GM18858 (cell line): ENCODE results near the gene PP2D1.
"Not testable (repeated sequence)": the region's sequence is repeated elsewhere in the genome, so short reads cannot be mapped to it uniquely, and the experiment has no call there.

Experiments
- ATAC-seq: cut with Tn5 transposase; IDR thresholded peaks from one replicate; pipeline ENCODE4 v1.9.1; 2021; ENCODE audit not compliant: unreplicated experiment

PP2D1 gene

DNA sequence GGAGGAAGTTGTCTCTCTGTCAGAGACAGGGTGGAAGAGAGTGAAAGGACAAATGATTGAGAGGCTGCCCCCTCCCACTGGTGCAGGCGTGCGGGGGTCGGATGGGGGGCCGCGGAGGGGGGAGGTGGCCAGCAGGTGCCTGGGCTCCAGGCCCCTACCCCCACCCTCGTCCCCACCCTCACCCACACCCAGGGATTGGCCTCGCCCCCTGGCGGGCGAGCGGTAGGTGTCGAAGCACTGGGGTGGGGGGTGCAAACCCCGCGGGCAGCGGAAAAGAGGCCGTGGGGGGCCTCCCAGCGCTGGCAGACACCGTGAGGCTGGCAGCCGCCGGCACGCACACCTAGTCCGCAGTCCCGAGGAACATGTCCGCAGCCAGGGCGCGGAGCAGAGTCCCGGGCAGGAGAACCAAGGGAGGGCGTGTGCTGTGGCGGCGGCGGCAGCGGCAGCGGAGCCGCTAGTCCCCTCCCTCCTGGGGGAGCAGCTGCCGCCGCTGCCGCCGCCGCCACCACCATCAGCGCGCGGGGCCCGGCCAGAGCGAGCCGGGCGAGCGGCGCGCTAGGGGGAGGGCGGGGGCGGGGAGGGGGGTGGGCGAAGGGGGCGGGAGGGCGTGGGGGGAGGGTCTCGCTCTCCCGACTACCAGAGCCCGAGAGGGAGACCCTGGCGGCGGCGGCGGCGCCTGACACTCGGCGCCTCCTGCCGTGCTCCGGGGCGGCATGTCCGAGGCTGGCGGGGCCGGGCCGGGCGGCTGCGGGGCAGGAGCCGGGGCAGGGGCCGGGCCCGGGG, 27.9 kb upstream of the PP2D1 start, which contains the start of gene KAT2B:
Gene KAT2B (plus strand): TSS at position 682 of the 783 bp plus-strand sequence. CDS start 32 bp downstream, at position 714.
- ATAC-seq, result peak; percentile 48

DNA sequence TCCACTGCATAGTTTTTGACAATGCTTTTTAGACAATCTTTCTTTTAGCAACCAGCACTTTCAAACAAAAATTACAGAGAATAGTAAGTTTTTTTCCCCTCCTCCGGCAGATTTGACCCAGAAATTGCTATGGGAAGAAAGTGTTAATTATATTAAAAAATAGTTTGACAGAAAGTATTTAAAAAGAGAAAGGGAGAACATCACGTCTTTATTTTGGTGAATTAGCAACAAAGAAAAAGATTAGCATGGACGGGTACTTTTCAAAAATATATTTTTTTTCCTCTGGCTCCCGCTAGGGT, 27.4 kb upstream of the PP2D1 start:
- ATAC-seq, result no peak

DNA sequence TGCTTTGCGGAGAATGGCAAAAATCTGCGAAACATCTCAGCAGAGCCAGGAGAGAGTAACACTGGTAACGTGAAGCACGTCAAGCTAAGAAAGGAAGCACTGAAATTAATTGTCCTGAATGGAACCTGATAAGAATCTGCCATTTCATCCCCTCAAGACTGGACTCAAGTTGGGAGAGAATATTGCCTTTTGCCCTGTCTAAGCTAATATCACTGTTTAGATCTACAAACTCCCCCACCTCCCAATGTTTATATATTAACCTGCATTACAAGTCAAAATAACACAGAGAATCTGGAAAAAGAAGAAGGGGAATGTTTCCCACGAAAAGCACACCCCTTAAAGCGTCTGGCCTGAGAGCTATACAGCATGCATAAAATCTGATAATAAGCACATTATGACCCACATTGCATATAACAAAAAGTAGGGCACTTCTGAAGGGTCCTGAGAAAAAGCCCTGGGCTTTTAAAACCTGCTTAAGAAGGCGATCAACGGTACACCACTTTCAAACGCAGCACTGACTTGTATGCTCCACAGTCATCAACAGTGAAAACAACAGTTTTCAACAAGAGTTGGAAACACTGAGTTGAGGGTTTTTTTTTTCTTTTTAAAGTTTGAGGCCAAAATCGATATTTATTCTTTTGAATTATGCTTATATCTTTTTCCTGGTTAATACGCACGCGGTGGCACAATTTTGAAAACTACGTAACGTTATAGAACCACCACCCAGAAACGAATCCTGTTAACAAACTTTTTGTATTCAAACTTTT, 26.8 kb upstream of the PP2D1 start:
- ATAC-seq, result no peak

DNA sequence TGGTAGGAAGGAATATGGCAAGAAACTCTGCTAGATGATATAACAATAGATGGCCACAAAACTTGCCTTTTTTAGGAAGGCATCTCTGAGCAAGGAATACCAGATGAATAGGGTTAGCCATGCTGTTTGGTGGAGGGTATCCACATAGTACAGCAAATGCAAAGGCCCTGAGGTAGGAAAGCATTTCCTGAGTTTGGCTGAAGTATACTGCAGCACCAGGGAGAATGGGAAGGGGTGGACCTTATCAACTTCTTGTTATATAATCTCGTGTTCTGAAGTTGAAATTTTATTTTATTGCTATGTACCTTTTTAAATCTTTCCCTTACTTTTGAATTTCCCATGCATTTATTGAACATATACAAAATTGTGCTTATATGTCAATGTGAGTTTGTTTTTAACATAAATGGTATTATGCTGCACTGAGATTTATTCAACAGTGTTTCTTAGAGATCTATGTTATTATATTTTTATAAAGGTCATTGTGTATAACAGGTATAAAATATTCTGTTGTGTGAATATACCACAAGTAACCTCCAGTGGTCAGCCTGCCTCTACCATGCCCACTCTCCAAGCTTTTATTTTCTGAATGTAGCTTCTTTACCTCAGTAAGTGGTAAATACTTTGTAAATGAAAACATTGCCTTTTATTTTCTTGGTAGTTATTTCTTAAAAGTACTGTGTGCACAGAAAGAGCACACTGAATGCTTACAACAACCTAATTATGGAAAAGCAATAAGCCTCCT, 25.4 kb upstream of the PP2D1 start:
- no peak for ATAC-seq

- no peak for ATAC-seq
These were observed 23.0 kb upstream of the PP2D1 start for GRCh38 chr3:20035019-20035418.

DNA sequence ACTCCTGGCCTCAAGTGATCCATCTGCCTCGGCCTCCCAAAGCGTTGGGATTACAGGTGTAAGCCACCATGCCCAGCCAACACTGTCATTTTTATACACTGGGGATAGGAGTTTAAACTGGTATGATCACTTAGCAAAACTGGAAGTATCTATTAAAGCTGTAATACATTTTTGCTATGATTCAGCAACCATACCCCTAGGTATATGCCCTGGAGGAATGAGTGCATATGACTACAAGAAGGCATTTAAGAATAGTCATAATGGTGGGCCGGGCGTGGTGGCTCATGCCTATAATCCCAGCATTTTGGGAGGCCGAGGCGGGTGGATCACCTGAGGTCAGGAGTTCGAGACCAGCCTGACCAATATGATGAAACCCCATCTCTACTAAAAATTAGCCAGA, 19.9 kb upstream of the PP2D1 start:
- not testable (repeated sequence) for ATAC-seq

GRCh38 chr3:20028905-20029331, 16.9 kb upstream of the PP2D1 start:
- no peak for ATAC-seq

DNA sequence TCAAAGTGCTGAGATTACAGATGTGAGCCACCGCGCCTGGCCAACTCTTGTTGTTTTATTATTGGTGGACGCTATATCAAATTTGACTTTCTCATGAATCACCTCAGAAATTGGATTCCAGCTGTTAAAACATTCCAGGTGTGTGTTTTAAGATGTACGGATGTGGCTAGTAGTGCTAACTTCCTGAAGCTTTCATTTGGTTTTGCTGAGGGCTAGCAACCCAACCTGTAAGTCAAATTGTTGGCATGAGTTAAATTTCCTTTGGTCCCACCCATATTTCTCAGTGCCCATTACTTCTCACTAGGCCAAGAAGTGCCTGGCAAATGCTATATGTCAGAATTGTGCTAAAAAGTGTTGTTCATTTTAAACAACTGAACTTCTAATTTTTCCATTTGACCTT, 15.1 kb upstream of the PP2D1 start:
- no peak for ATAC-seq

DNA sequence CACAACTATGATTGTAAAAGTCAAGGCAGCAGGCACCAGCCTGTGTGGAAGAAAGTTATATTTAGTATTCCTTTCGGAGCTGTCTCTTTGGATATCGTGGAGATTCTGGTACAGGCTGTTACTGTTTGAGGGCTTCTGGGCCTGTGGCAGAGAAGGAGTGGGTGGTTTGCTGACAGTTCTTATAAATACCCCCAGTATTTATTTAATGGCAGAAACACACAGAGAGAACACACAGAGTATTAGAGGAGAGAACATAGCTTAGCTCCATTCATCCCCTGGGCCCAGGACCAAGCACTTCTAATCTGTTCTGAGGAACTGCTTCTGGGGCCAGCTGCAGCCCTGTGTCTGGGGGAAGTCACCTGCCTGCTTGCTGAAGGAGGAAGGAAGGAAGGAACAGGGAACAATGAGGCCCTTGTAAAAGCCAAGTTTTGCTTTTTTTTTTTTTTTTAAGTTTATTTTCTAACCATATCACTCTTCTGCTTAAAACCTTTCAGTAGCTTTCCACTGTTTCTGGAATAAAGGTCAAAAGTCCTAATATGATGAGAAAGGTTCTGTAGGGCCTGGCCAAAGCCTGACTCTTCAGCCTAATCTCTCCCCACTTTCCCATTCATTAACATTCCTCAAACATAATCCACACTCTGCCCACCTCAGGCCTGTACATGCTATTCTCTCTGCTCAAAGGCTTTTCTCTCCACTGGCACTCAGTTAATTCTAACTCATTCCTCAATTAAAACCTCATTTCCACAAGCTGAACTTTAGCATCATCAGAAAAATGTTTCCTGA, 11.8 kb upstream of the PP2D1 start:
- no peak for ATAC-seq

DNA sequence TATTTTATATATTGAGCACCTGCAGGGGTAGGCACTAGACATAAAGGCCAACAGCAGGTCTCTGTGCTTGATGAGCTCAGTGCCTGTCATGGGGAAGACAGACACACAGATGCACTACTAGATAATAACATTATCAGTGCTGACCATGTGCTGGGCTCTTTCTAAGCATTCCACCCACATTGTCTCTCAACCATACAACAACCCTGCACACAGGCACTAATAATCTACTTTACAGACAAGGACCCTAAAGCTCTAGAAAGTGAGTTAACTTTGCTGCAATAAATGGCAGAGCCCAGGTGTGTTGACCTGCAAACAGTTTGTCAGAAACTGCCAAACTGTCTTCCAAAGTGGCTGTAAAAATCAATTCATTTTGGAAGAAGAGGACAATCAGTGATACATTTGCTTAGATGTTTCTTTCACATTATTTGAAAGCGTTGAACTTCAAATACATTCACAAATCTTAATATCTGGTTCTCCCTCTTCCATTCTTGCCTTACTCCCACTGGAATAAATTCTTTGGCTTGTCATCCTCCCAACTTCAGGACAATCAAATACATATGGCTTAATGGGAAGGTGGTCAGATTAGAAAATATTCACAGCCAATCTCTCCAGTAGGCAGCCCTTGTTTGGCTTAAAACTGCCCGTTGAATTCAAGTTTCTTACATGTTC, 11.0 kb upstream of the PP2D1 start:
- ATAC-seq, result no peak

- not testable (repeated sequence) for ATAC-seq
These were observed 4.0 kb upstream of the PP2D1 start for GRCh38 chr3:20016076-20016475.

DNA sequence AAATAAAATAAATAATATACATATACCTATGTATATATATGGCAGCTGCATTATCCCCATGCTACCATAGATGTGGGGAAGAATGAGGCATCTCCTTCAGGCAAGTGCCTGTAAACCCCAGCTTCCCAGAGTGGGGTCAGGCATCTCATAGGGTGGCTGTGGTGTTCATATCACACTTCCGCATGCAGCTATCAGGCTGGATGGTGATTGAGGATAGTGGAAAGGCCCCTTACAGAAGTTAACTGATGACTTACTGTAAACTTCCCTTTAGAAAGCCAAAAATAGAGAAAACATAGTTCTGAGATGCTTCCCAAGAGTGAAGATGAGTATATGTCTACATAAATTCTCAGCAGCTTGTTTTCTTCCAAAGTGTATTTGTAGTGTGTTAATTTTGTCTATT, 3.5 kb upstream of the PP2D1 start:
- no peak for ATAC-seq

DNA sequence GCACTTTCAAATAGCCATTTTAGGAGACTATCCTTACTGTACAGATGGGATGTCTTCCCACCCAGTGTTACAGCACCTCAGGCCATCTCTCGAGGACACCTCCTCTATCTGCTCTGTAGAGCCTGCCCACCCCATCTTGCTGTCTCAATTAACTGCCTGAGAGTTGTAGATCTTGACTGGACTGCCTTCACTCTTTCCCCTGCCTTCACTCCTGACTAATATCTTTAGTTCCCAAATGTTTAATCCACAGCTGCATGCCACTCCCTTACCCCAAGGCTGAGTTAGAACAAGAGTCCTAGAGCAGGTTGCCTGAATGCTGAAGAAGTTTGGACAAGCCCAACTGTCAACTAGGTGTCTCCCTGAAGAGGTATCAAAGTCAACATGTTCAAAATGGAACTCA, 1.3 kb upstream of the PP2D1 start:
- ATAC-seq, result no peak

DNA sequence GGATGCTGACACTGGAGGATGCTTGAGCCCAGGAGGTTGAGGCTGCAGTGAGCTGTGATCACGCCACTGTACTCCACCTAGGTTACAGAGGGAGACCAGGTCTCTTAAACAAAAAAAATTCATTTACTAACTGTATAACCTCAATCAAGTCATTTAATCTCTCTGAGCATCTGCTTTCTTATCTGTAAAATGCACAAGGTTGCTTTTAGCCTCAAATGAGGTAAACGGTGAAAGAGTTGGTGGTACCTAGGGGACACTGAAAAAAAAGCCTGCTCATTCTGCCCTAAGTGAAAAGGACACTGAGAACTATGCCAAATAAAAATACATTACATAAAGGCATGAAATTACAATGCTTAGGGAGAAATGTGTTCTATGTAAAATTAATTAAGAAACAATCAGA, 3.4 kb downstream of the PP2D1 start:
- no peak for ATAC-seq

DNA sequence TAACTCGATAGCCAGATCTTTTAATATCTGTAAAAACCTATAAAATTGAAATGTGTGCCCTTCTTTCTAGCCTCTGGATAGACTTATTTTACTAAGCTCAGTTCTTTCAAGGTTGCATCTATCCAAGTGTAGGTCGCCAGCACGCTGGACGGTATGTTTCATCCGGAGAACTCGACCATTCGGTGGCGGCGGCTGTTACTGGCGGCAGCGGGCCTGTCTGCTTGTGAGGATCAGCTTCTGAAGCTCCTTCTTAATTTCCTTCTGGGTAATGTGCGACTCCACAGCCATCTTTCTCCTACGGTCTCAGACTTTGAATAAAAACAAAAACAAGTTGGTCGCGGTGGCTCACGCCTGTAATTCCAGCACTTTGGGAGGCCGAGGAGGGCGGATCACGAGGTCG, 4.1 kb downstream of the PP2D1 start:
- no peak for ATAC-seq

DNA sequence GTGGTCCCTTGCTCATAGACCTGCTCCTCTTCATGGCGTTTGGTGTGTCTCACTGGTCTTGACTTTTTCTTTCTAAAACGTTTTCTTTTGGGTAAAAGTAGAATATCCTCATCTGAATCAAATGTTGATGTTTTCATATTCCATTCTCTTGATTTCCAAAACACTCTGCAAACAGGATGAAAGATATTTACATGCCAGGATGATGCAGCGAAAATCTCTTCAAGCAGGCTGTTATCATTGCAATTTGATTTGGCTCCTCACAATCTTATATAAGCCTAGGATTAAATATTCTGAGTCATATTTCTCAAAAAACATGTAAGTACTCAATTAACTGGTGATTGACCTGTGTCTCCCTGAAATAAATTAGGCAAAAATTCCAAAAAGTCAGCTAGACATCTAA, 10.1 kb downstream of the PP2D1 start:
- no peak for ATAC-seq

DNA sequence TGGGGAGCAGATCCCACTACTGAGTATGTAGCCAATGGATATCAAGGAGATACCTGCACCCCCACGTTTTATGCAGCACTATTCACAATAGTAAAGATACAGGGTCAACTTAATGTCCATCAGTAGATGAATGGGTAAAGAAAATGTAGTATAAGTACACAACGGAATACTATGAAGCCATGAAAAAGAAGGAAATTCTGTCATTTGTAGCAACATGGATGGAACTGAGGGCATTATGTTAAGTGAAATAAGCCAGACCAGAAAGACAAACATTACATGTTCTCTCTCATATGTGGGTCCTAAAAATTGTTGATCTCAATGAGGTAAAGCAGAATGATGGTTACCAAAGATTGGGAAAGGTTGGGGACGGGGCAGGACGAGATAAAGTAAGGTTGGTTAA, 14.6 kb downstream of the PP2D1 start:
- ATAC-seq, result no peak

DNA sequence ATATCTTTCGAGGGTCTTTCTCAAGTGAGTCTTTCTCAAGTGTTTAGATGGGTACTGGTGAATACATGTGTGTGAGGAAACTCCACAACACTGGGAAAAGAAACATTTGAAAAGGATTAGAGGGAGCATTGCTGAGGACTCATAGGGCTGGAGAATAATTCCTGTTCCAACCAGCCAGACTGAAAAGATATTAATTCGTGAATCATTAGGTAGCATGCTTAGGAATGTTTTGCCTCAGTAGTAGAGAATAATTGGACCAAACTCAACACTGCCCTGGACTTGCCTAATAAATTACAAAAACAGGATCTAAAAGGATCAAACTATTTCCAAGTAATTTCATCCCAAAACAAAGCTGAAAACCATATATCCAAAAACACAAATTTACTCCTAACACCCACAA, 17.3 kb downstream of the PP2D1 start:
- no peak for ATAC-seq

DNA sequence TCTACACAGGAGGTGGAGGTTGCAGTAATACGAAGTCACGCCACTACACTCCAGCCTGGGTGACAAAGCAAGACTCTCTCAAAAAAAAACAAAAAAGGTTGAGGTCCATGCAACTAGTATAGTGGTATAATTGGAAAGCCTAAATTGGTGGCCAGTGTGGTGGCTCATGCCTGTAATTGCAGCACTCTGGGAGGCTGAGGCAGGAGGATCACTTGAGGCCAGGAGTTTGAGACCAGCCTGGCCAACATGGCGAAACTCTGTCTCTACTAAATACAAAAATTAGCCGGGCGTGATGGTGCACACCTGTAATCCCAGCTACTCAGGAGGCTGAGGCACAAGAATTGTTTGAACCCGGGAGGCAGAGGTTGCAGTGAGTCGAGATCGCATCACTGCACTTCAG, 23.2 kb downstream of the PP2D1 start:
- ATAC-seq, result not testable (repeated sequence)

- ATAC-seq, result no peak
These were observed 40.0 kb downstream of the PP2D1 start for GRCh38 chr3:19972054-19972453.

- no peak for ATAC-seq
These were observed 41.7 kb downstream of the PP2D1 start for GRCh38 chr3:19970327-19970726.
